GM12801 (cell line): ENCODE measurements around the gene RETREG2.

Source experiments
- TF ChIP-seq, protein P1 (sequence below): IDR thresholded peaks from one replicate; pipeline ENCODE4 v1.5.1; 2011; ENCODE audit warnings: control low read depth; ENCODE audit not compliant: insufficient read length; ENCODE audit errors: extremely low read depth

RETREG2 gene

DNA sequence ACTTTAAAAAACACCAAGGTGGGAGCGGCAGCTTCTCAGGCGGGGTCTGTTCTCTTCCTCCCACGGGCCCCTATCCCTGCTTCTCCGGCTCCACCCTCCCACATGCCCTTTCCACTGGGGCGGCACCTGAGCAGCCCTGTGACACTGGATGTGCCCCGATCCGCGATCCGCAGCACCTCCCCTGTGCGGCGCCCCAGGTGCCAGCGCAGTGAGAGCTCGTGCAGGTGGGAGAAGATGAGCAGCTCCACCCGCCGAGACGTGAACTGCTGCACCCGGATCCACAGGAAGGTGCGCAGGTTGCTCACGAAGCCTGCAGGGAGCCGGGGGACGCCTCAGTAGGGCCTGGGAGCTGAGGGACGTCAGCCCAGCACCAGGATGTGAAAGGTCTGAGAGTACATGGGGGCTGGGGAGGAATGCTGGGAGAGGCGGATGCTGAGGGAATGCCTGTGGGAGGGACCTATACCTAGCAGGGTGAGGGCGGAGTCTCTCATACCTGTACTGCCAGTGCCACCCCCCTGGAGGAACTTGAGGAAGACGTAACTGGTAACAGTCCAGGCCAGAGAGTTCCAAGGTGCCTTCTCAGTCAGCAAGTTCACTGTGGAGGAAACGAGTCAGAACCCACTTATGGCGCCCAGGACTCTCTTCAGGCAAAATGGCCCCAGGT, 37.9 kb downstream of the RETREG2 start:
- TF ChIP-seq, protein P1, sequence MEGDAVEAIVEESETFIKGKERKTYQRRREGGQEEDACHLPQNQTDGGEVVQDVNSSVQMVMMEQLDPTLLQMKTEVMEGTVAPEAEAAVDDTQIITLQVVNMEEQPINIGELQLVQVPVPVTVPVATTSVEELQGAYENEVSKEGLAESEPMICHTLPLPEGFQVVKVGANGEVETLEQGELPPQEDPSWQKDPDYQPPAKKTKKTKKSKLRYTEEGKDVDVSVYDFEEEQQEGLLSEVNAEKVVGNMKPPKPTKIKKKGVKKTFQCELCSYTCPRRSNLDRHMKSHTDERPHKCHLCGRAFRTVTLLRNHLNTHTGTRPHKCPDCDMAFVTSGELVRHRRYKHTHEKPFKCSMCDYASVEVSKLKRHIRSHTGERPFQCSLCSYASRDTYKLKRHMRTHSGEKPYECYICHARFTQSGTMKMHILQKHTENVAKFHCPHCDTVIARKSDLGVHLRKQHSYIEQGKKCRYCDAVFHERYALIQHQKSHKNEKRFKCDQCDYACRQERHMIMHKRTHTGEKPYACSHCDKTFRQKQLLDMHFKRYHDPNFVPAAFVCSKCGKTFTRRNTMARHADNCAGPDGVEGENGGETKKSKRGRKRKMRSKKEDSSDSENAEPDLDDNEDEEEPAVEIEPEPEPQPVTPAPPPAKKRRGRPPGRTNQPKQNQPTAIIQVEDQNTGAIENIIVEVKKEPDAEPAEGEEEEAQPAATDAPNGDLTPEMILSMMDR = no peak

DNA sequence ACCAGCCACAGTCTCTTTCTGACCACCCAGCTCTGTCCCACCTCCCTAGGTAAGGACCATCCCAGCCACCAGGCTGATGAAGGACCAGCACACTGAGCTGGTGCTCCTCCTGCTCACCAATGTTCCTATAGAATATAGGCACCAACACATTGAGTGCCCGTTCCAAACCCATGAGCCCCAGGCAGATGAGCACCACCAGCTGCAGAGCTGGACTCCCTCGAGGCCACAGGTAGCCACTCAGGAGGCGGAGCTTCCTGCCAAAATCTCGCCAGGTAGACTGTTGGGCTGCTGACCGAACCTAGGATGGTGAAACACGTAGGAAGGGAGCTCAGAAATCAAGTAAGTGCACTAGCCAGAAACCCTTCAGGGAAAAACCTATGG, 38.5 kb downstream of the RETREG2 start:
- TF ChIP-seq, protein P1 = no peak

DNA sequence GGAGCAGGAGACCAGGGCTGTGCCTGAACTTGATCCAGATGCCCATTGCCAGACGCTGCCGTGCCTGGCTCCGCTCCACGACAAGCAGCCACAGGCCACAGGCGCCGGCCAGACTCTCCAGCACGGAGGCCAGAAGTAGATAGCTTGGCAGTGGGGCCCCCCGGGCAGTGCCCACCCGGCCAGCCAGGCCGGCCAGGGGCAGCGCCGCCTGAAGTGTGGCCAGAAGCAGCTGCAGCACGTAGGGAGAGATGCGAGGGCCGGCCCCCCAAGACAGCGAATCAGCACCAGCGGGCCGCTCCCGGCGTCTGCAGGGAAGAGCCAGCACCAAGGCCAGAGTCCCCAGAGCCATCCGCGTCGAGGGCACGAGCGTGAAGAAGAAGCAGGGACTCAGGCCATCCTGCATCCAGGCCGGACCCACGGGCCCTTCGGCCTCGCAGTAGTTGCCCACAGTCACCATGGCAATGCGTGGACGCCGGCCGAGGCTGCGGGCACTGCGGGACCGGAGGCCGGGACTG, 40.2 kb downstream of the RETREG2 start:
- TF ChIP-seq, protein P1 = no peak

- TF ChIP-seq, protein P1 = no peak
Observed at GRCh38 chr2:219218732-219219701, 40.9 kb downstream of the RETREG2 start, which contains the start of gene ABCB6. Gene ABCB6, minus strand, starts transcription at chr2:219218958. Its CDS starts 285 bp downstream, at chr2:219218673.

- TF ChIP-seq, protein P1 = no peak
Observed at GRCh38 chr2:219219784-219220532, 41.9 kb downstream of the RETREG2 start.

DNA sequence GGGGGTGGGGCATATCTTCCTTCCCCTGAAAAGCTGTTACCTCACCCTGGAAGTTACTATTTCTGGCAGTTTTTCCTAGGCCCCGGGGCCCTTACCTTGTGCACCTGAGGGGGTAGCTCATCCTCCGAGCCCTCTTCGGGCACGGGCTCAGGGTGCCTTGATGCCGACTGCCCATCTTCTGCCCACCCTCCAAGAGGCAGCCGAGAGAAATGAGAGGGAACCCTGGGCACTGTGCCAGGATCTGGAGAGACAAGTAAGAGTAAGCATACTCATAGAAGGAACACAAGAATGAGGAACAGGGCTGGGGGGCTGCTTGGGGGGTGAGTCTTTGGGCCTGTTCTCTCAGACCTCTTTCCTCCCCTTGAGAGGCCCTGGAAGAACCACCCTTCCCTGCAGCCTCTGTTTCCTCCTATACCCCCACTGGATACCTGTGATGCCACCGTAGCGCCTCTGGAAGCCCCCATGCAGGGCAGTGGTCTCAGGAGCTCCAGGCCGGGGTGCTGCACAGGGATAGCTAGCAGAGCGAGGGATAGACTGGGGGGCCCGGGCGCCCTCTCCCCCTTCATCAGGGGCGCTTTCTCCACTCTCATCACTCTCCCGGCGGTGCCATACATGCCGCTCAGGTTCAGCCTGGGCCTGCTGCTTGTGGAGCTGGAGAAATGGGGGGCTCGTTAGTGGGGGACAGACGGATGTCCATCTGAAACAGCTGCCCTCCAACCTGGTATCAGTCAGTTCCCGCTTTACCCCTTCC, 42.8 kb downstream of the RETREG2 start:
- TF ChIP-seq, protein P1 = no peak
